Mucosa of stomach (tissue), 1 donor: ENCODE results near the gene VASH1.
A peak's percentile ranks its signal among the peaks of the same experiment; 100 is the strongest.

Experiments used
- H3K27me3 ChIP-seq: one replicate; pipeline ENCODE4 v1.7.0; 2013; ENCODE audit warnings: mild to moderate bottlenecking, low read length; ENCODE audit not compliant: control insufficient read depth, insufficient read depth
- H3K36me3 ChIP-seq: one replicate; pipeline ENCODE4 v1.7.0; 2013; ENCODE audit warnings: low read length; ENCODE audit not compliant: control insufficient read depth, insufficient read depth
- H3K4me1 ChIP-seq: one replicate; pipeline ENCODE4 v1.7.0; 2013; ENCODE audit warnings: mild to moderate bottlenecking, low read length; ENCODE audit not compliant: control insufficient read depth, insufficient read depth
- H3K4me3 ChIP-seq: one replicate; pipeline ENCODE4 v1.7.0; 2013; ENCODE audit warnings: low read length
- H3K9ac ChIP-seq: one replicate; pipeline ENCODE4 v1.7.0; 2013; ENCODE audit warnings: mild to moderate bottlenecking, low read length, moderate library complexity
- H3K9me3 ChIP-seq: one replicate; pipeline ENCODE4 v1.7.0; 2013; ENCODE audit warnings: mild to moderate bottlenecking, low read length, moderate library complexity; ENCODE audit not compliant: control insufficient read depth
- donor health status: Pancreatic carcinoma.

The VASH1 gene

DNA sequence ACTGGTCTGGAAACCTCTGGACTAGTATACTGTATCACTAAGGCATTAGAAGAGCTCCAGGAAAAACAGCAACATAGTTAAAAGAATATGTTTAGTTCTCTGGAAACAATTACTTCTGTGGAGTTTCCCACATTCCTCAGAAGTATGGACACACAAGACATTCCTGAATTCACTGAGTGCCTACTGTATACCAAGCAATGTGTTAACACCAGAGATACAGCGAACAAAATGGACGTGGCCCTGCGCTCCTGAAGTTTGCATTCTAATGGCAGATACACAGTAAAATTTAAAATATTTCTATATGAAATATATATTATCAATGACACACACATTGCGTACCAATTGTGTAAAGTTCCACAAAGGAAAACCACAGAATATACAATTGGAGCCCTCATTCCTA lies 50.3 kb downstream of the VASH1 start:
- Histone ChIP-seq H3K9me3 (no peaks in the 10 kb centered on the region), H3K9ac (peak overlapping the region; percentile 82), H3K36me3 (no peaks in the 10 kb centered on the region), H3K4me1 (peaks cover 9% of the 10 kb centered on the region), H3K4me3 (peak overlapping the region; percentile 23), H3K27me3 (no peaks in the 10 kb centered on the region)

DNA sequence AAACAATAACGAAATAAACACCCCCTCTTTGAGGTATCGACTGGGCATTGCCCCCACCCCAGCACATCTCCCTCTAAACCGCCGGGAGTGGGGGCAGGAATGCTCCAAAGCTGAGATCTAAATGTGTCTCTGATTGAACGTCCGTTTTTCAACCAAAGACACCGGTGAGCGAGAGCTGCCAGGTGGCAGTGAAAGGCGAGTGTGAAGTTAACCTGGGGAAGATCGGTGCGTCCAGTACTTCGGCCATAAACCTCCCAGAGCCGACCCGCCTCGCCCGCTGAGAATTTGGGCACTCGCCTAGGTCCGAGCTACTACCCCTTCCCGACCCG lies 50.8 kb downstream of the VASH1 start:
- peak overlapping the region; percentile 82 for H3K9ac ChIP-seq
- H3K27me3 ChIP-seq: no peaks in the 10 kb centered on the region
- H3K4me3 ChIP-seq: peak overlapping the region; percentile 6
- H3K36me3 ChIP-seq: no peaks in the 10 kb centered on the region
- no peaks in the 10 kb centered on the region for H3K9me3 ChIP-seq
- peaks cover 9% of the 10 kb centered on the region for H3K4me1 ChIP-seq

GRCh38 chr14:76812422-76813383 lies 51.4 kb downstream of the VASH1 start, which contains the start of gene ANGEL1:
ANGEL1 (minus strand) TSS chr14:76812882; CDS start chr14:76812827, 55 bp downstream.
- no peaks in the 10 kb centered on the region for H3K9me3 ChIP-seq
- H3K36me3 ChIP-seq: no peaks in the 10 kb centered on the region
- H3K4me1 ChIP-seq: peaks cover 9% of the 10 kb centered on the region
- H3K9ac ChIP-seq: peak within 1 kb of the TSS; percentile 82
- peak within 1 kb of the TSS; percentile 6 for H3K4me3 ChIP-seq
- H3K27me3 ChIP-seq: no peaks in the 10 kb centered on the region

GRCh38 chr14:76814726-76815645 lies 53.7 kb downstream of the VASH1 start:
- Histone ChIP-seq H3K27me3 (no peaks in the 10 kb centered on the region), H3K4me1 (peaks cover 9% of the 10 kb centered on the region), H3K36me3 (no peaks in the 10 kb centered on the region), H3K9ac (no peak overlapping the region), H3K4me3 (no peak overlapping the region), H3K9me3 (no peaks in the 10 kb centered on the region)

- Histone ChIP-seq H3K4me1 (no peaks in the 10 kb centered on the region), H3K36me3 (no peaks in the 10 kb centered on the region), H3K4me3 (no peak overlapping the region), H3K27me3 (no peaks in the 10 kb centered on the region), H3K9me3 (no peaks in the 10 kb centered on the region), H3K9ac (no peak overlapping the region)
Observed at GRCh38 chr14:76820700-76821099, 59.4 kb downstream of the VASH1 start.

DNA sequence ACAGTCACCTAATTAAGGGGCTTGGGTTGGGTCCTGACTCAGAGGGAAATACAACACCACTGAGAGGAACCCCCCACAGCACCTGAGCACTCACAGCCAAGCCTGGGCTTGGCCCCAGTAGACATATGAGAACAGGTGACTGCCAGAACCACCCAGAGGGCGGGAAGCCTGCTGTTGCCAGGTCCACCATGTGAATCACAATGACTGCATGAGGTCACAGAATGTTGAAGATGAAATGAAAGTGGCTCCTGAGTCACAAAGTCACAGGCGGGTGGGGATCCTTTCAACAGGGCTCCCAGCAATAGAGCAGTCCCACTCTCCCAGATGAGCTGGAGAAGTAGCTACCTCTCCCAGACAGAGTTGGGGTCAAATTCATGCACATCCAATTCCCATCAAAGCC lies 64.9 kb downstream of the VASH1 start, which contains the start of gene LRRC74A:
LRRC74A (plus strand) TSS at position 287 of the 400 bp plus-strand sequence. CDS start 290 bp downstream, outside the sequence.
- no peaks in the 10 kb centered on the region for H3K36me3 ChIP-seq
- H3K4me1 ChIP-seq: peaks cover 45% of the 10 kb centered on the region
- H3K27me3 ChIP-seq: no peaks in the 10 kb centered on the region
- no peaks in the 10 kb centered on the region for H3K9me3 ChIP-seq
- no peak within 1 kb of the TSS for H3K9ac ChIP-seq
- no peak within 1 kb of the TSS for H3K4me3 ChIP-seq

DNA sequence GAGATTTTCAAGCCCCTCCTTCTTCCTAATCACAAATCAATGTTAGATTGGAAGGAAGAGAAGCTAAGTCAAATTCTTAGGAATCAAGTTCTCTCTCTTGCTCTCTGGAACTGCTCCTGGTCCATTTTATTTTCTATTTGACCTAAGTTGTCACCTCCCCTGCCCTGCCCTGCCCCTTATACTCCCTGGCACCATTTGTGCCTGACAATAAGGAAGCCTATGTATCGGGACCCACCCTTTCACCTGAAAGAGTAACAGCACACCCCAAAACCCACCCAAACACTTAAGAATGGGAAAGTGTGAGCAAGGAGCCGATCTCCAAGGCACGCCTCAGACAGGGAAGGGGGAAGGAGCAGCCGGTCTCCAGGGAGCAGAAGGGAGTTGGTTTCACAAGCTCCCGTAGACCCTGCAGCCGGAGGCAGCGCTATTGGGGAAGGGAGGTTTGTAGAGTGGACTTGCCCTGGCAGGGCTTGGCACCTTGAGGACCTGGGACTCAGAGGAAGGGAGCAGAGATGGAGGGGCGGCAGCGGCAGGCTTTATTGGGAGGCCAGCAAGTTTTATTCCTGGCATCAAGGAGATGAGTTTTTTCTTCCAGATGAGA lies 66.5 kb downstream of the VASH1 start:
- H3K27me3 ChIP-seq: no peaks in the 10 kb centered on the region
- peak overlapping the region; percentile 3 for H3K4me3 ChIP-seq
- H3K36me3 ChIP-seq: no peaks in the 10 kb centered on the region
- no peaks in the 10 kb centered on the region for H3K9me3 ChIP-seq
- peak overlapping the region; percentile 67 for H3K9ac ChIP-seq
- peaks cover 47% of the 10 kb centered on the region for H3K4me1 ChIP-seq

DNA sequence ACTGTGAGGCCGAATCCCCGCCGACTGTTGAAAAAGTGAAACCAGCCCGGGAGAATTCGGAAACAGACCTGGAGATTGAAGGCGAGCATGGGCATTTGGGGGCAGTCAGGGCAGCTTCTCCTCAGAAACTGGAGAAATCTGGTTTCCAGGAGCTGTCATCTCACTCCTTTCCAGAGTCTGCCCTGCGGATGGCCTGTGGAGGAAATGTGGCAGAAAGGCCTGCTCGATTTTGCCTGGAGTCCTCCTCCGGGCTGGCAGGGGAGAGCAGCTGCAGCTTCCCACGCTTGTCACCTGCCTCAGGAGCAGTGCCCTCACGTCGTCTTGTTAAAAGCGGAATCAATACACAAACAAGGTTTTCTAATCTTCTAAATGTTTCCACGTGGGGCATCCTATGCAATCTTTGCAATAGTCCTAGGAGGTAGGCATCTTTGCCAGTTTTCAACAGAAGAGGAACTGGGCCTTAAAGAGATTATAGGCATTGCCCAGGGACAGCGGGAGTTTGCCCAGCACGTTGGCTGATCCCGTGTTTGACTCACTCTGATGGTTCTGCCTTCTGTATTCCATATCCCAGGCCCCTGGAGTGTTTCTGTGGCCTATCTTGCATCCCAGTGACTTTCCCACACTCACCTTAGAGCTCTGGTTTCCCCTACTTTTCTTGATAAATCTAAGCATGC lies 67.2 kb downstream of the VASH1 start:
- H3K9me3 ChIP-seq: no peaks in the 10 kb centered on the region
- peak overlapping the region; percentile 3 for H3K4me3 ChIP-seq
- H3K36me3 ChIP-seq: no peaks in the 10 kb centered on the region
- H3K9ac ChIP-seq: peak overlapping the region; percentile 67
- no peaks in the 10 kb centered on the region for H3K27me3 ChIP-seq
- H3K4me1 ChIP-seq: peaks cover 47% of the 10 kb centered on the region

DNA sequence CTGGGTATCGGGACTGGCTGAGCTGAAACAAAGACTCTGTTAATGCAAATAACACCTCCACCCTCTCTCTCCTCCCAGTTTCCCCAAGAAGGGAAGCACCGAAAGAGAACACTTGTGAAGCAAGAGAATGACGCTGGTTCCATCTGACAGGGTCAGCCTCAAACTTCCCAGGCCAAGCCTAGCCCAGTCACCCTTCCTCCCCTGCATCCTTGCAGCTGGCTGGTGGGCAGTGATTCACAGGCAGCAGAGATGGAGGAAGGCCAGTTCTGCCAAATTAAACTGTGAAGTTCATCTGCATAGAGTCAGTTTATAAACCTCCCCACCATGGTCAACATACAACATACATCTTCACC lies 67.7 kb downstream of the VASH1 start:
- Histone ChIP-seq H3K36me3 (no peaks in the 10 kb centered on the region), H3K27me3 (no peaks in the 10 kb centered on the region), H3K9me3 (no peaks in the 10 kb centered on the region), H3K4me3 (no peak overlapping the region), H3K9ac (no peak overlapping the region), H3K4me1 (peaks cover 51% of the 10 kb centered on the region)

GRCh38 chr14:76829650-76830421 lies 68.6 kb downstream of the VASH1 start:
- H3K4me1 ChIP-seq: peaks cover 56% of the 10 kb centered on the region
- H3K27me3 ChIP-seq: no peaks in the 10 kb centered on the region
- H3K4me3 ChIP-seq: no peak overlapping the region
- H3K9ac ChIP-seq: no peak overlapping the region
- no peaks in the 10 kb centered on the region for H3K36me3 ChIP-seq
- no peaks in the 10 kb centered on the region for H3K9me3 ChIP-seq

- no peak overlapping the region for H3K9ac ChIP-seq
- H3K9me3 ChIP-seq: no peaks in the 10 kb centered on the region
- H3K4me3 ChIP-seq: no peak overlapping the region
- peaks cover 59% of the 10 kb centered on the region for H3K4me1 ChIP-seq
- no peaks in the 10 kb centered on the region for H3K27me3 ChIP-seq
- H3K36me3 ChIP-seq: no peaks in the 10 kb centered on the region
Observed at GRCh38 chr14:76830556-76830955, 69.3 kb downstream of the VASH1 start.
